ENCODE data around the gene HDAC1.
A peak's percentile ranks its signal among the peaks of the same experiment; 100 is the strongest.
"Not testable (repeated sequence)": the region's sequence is repeated elsewhere in the genome, so short reads cannot be mapped to it uniquely, and the experiment has no call there.

The HDAC1 gene

GRCh38 chr1:32291708-32292538 is at the start of gene HDAC1:
TSS of gene HDAC1 (plus strand) at chr1:32292083. CDS start at chr1:32292170, 87 bp downstream.
- FAIRE-seq = peak; percentile 76

GRCh38 chr1:32242341-32242851 is 49.5 kb upstream of the HDAC1 start:
- FAIRE-seq = no peak
- no peak for DNase-seq (ENCODE audit: low spot score)

More at GRCh38 chr1:32291708-32292538, at the start of gene HDAC1:
- DNase-seq (ENCODE audit: low spot score) = peak; percentile 97

GRCh38 chr1:32246888-32247273 is 45.0 kb upstream of the HDAC1 start, which contains the start of gene FAM167B:
TSS of gene FAM167B (plus strand) at chr1:32247222. CDS start at chr1:32247422, 200 bp downstream.
- no peak for FAIRE-seq
- DNase-seq (ENCODE audit: low spot score) = no peak

- DNase-seq (ENCODE audit: low spot score) (no peak), FAIRE-seq (no peak)
Measured at GRCh38 chr1:32247452-32247851, 44.4 kb upstream of the HDAC1 start.

GRCh38 chr1:32247983-32248889 is 43.6 kb upstream of the HDAC1 start:
- no peak for FAIRE-seq
- DNase-seq (ENCODE audit: low spot score) = no peak

GRCh38 chr1:32249831-32250525 is 41.9 kb upstream of the HDAC1 start:
- peak; percentile 37 for FAIRE-seq
- peak; percentile 73 for DNase-seq (ENCODE audit: low spot score)

- FAIRE-seq = no peak
Measured at GRCh38 chr1:32250893-32251716, 40.8 kb upstream of the HDAC1 start, which contains the start of gene LCK. TSS of gene LCK (plus strand) at chr1:32251265. CDS start at chr1:32274330, 23,065 bp downstream.

GRCh38 chr1:32255072-32256071 is 36.5 kb upstream of the HDAC1 start:
- FAIRE-seq (no peak), DNase-seq (ENCODE audit: low spot score) (no peak)

More at GRCh38 chr1:32250893-32251716, 40.8 kb upstream of the HDAC1 start, which contains the start of gene LCK:
- no peak for DNase-seq (ENCODE audit: low spot score)

GRCh38 chr1:32256473-32257226 is 35.2 kb upstream of the HDAC1 start:
- DNase-seq (ENCODE audit: low spot score) = no peak
- no peak for FAIRE-seq

GRCh38 chr1:32257227-32257508 is 34.7 kb upstream of the HDAC1 start:
- FAIRE-seq = no peak

GRCh38 chr1:32263236-32263593 is 28.7 kb upstream of the HDAC1 start:
- not testable (repeated sequence) for FAIRE-seq; DNase-seq (ENCODE audit: low spot score)

More at GRCh38 chr1:32257227-32257508, 34.7 kb upstream of the HDAC1 start:
- DNase-seq (ENCODE audit: low spot score) = no peak

GRCh38 chr1:32263744-32264143 is 28.1 kb upstream of the HDAC1 start:
- DNase-seq (ENCODE audit: low spot score) = no peak
- no peak for FAIRE-seq

- FAIRE-seq (no peak), DNase-seq (ENCODE audit: low spot score) (no peak)
Measured at GRCh38 chr1:32265846-32266245, 26.0 kb upstream of the HDAC1 start.

GRCh38 chr1:32266921-32267591 is 24.8 kb upstream of the HDAC1 start:
- no peak for DNase-seq (ENCODE audit: low spot score)
- FAIRE-seq = no peak

GRCh38 chr1:32269744-32270143 is 22.1 kb upstream of the HDAC1 start:
- DNase-seq (ENCODE audit: low spot score) (no peak), FAIRE-seq (no peak)

GRCh38 chr1:32272557-32273390 is 19.1 kb upstream of the HDAC1 start:
- FAIRE-seq (no peak), DNase-seq (ENCODE audit: low spot score) (no peak)

All from RCC 7860 (cell line).